GM12873 (cell line): ENCODE measurements around the gene SS18L1.

Experiments
- CTCF ChIP-seq: IDR thresholded peaks from 2 replicates; pipeline ENCODE4 v1.5.1; 2012; ENCODE audit warnings: low read depth, mild to moderate bottlenecking, moderate library complexity, low read length, control low read depth; ENCODE audit not compliant: insufficient read depth; ENCODE audit errors: missing control alignments

Gene SS18L1

GRCh38 chr20:62157387-62158087, 14.0 kb downstream of the SS18L1 start:
- TF ChIP-seq CTCF: no peak

GRCh38 chr20:62158088-62158400, 14.5 kb downstream of the SS18L1 start:
- no peak for TF ChIP-seq CTCF

- TF ChIP-seq CTCF: no peak
These were observed 15.0 kb downstream of the SS18L1 start for GRCh38 chr20:62158541-62158940.

GRCh38 chr20:62159052-62159451, 15.5 kb downstream of the SS18L1 start:
- TF ChIP-seq CTCF: no peak

- no peak for TF ChIP-seq CTCF
These were observed 16.3 kb downstream of the SS18L1 start for GRCh38 chr20:62159839-62160238.

GRCh38 chr20:62160253-62160652, 16.7 kb downstream of the SS18L1 start:
- TF ChIP-seq CTCF: no peak

GRCh38 chr20:62160876-62161275, 17.3 kb downstream of the SS18L1 start:
- no peak for TF ChIP-seq CTCF
